ENCODE data around the gene LSAMP.

LSAMP gene

DNA sequence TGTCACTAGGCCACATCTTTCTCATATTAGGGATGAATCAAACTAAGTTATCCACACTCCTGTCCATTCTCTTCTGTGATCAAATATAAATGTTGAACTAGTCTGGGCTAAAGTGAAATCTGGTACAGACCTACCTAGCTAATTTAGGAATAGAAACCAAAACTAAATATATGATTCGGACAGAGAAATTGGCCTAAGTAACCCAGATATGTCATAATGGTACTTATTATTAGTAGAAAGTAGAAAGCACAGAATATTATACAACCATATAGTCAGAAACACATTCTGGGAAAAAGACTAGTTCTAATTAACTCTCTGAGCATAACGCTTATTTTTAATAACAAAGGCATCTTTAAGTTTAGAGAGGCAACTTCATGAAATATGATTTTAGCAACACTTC, 389.0 kb downstream of the LSAMP start:
- H3K27ac ChIP-seq (ENCODE audit: low read depth, low read length), result no peak overlapping the region
- no peaks in the 10 kb centered on the region for H3K9me3 ChIP-seq (ENCODE audit: control insufficient read depth, insufficient read depth, low read depth, low read length)
- peaks cover 20% of the 10 kb centered on the region for H3K4me1 ChIP-seq (ENCODE audit: control insufficient read depth, insufficient read depth, low read length)
- H3K4me3 ChIP-seq (ENCODE audit: low read depth, low read length), result no peak overlapping the region
- no peaks in the 10 kb centered on the region for H3K27me3 ChIP-seq (ENCODE audit: control insufficient read depth, insufficient read depth, low read length)
- H3K9ac ChIP-seq (ENCODE audit: low read length), result no peak overlapping the region
- H3K36me3 ChIP-seq (ENCODE audit: control insufficient read depth, insufficient read depth, low read length), result no peaks in the 10 kb centered on the region

DNA sequence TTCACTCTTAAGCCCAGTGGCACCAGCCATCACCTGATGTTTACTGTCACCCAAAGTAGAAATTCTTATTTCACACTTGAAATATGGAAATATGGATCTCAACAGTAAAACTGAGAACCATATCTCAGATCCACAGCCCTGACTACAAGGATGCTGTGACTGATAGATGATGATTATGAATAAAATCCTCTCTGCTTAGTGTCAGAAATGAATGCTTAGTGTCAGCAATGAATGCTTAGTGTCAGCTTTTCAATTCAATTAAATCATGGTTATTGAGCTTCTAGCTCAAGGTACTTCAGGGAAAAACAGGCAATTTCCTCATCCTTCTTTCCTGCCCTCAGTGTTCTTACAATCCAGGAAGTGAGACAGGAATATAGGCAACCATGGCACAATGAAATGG, 392.3 kb downstream of the LSAMP start:
- peaks cover 15% of the 10 kb centered on the region; the same call in 1 of the 2 replicates for H3K4me1 ChIP-seq (ENCODE audit: control insufficient read depth, insufficient read depth, low read length)

DNA sequence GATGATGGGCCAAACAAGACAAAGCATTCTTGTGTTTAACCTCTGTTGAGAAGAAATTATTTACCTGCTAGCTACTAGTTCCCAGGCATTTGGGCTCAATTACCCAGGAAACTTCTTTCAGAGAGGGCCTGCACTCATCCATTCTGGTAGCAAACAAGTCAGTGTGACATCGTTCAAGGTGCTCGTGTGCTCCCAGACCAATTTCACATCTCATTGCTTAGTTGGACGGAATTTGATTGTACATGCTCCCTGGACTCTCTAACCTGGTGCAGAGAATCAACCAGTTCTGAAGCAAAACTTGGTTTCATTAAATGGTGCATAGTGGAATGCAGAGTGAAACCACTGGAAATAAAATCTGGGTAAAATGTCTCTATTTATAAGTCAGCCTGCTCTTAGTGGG, 392.7 kb downstream of the LSAMP start:
- Histone ChIP-seq H3K27ac (ENCODE audit: low read depth, low read length) (no peak overlapping the region), H3K9ac (ENCODE audit: low read length) (no peak overlapping the region), H3K36me3 (ENCODE audit: control insufficient read depth, insufficient read depth, low read length) (no peaks in the 10 kb centered on the region), H3K27me3 (ENCODE audit: control insufficient read depth, insufficient read depth, low read length) (no peaks in the 10 kb centered on the region), H3K4me3 (ENCODE audit: low read depth, low read length) (no peak overlapping the region), H3K4me1 (ENCODE audit: control insufficient read depth, insufficient read depth, low read length) (peaks cover 14% of the 10 kb centered on the region; the same call in 1 of the 2 replicates), H3K9me3 (ENCODE audit: control insufficient read depth, insufficient read depth, low read depth, low read length) (no peaks in the 10 kb centered on the region)

More for the DNA sequence above, 392.3 kb downstream of the LSAMP start:
- no peaks in the 10 kb centered on the region for H3K9me3 ChIP-seq (ENCODE audit: control insufficient read depth, insufficient read depth, low read depth, low read length)
- no peaks in the 10 kb centered on the region for H3K27me3 ChIP-seq (ENCODE audit: control insufficient read depth, insufficient read depth, low read length)
- no peaks in the 10 kb centered on the region for H3K36me3 ChIP-seq (ENCODE audit: control insufficient read depth, insufficient read depth, low read length)
- no peak overlapping the region for H3K9ac ChIP-seq (ENCODE audit: low read length)
- no peak overlapping the region for H3K4me3 ChIP-seq (ENCODE audit: low read depth, low read length)
- no peak overlapping the region for H3K27ac ChIP-seq (ENCODE audit: low read depth, low read length)

DNA sequence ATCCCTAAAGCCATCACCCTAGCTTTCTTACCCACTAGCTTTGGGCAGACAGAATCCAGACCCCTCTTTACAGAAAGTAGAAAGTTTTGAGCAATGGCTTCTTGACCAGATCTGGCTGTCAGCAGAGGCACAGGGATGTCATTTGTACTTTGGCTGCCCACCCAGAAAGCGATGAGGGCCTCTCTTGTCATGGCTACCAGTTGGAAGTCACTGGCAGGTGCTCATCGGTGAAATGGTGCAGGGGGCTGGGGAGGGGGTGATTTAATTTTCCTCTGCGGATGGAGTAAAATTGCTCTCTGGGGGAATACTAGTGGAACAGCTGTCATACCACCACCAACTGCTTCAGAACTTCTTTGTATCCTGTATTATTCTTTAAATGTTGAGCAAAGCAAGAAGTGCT, 393.7 kb downstream of the LSAMP start:
- no peak overlapping the region for H3K27ac ChIP-seq (ENCODE audit: low read depth, low read length)

DNA sequence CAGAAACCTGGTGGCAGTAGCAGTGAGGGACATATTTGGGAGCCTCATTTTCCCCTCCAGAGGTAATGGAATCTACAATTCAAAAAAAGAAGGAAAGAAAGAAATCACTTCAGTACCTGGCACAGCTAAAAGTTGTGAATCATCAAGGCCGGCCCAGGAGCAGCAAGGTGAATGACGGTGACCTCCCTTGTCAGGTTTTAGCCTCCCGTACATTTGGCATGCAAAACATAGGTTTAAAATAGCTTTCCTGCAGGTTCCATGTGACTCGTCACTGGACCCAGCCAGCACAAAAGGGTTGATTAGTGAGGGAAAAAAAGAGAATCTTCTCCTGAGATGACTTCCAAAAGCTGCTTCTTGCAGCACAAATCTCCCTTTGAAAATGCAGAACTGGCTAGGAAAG, 394.2 kb downstream of the LSAMP start:
- no peaks in the 10 kb centered on the region for H3K36me3 ChIP-seq (ENCODE audit: control insufficient read depth, insufficient read depth, low read length)
- H3K27me3 ChIP-seq (ENCODE audit: control insufficient read depth, insufficient read depth, low read length), result no peaks in the 10 kb centered on the region
- no peaks in the 10 kb centered on the region for H3K9me3 ChIP-seq (ENCODE audit: control insufficient read depth, insufficient read depth, low read depth, low read length)
- H3K4me3 ChIP-seq (ENCODE audit: low read depth, low read length), result no peak overlapping the region
- peaks cover 14% of the 10 kb centered on the region; the same call in 1 of the 2 replicates for H3K4me1 ChIP-seq (ENCODE audit: control insufficient read depth, insufficient read depth, low read length)
- H3K9ac ChIP-seq (ENCODE audit: low read length), result no peak overlapping the region
- no peak overlapping the region for H3K27ac ChIP-seq (ENCODE audit: low read depth, low read length)

More for the DNA sequence above, 393.7 kb downstream of the LSAMP start:
- Histone ChIP-seq H3K4me1 (ENCODE audit: control insufficient read depth, insufficient read depth, low read length) (peaks cover 14% of the 10 kb centered on the region; the same call in 1 of the 2 replicates), H3K9me3 (ENCODE audit: control insufficient read depth, insufficient read depth, low read depth, low read length) (no peaks in the 10 kb centered on the region), H3K4me3 (ENCODE audit: low read depth, low read length) (no peak overlapping the region), H3K9ac (ENCODE audit: low read length) (no peak overlapping the region), H3K27me3 (ENCODE audit: control insufficient read depth, insufficient read depth, low read length) (no peaks in the 10 kb centered on the region), H3K36me3 (ENCODE audit: control insufficient read depth, insufficient read depth, low read length) (no peaks in the 10 kb centered on the region)

DNA sequence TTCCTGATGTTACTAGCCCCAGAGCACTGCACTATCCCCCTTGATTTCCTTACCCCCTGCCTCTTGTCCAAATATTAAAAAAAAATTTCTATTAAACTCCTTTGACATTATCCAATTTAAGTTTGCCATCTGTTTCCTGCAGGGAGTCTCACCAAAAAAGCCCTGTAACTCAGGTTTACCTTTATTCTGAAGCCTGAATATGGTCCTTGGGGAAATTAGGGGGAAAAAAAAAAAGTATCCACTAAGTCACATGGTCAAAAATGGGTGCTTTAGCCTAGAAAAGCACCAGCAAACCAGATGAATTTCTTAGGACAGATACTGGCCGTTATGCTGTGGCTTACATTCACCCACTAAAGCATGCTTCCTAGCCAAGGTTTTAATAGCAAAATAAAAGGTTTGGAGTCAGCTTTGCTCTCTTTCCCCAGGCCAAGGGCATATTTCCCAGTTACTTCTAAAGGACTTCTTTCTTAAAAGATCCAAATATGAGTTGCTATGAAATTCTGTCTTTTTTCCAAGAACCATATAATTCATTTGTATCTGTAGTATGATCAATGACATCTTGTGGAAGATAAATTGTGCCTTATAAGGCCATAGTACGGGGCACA, 394.9 kb downstream of the LSAMP start:
- Histone ChIP-seq H3K4me3 (ENCODE audit: low read depth, low read length) (no peak overlapping the region), H3K9ac (ENCODE audit: low read length) (no peak overlapping the region)

DNA sequence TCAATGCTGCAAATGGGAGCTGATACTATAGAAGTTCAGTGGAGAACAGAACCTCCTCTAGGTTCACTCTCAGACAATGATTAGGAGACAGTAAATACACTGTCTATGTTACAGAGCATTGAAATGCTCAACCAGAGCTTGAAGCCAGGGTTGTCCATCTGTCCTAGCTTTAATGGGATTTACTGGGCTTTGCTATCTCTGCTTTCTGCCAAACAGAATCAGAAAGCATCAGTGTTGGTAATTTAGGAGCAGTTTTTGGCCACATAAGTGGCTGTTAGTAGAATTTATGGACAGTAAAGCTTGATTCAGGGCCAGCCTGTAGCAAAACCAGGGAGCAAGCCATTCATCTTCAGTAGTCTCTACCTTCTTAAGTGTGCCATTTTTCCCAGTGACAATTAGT, 396.3 kb downstream of the LSAMP start:
- H3K27ac ChIP-seq (ENCODE audit: low read depth, low read length), result no peak overlapping the region
- H3K9me3 ChIP-seq (ENCODE audit: control insufficient read depth, insufficient read depth, low read depth, low read length), result no peaks in the 10 kb centered on the region
- peaks cover 14% of the 10 kb centered on the region; the same call in 1 of the 2 replicates for H3K4me1 ChIP-seq (ENCODE audit: control insufficient read depth, insufficient read depth, low read length)
- H3K36me3 ChIP-seq (ENCODE audit: control insufficient read depth, insufficient read depth, low read length), result no peaks in the 10 kb centered on the region
- H3K9ac ChIP-seq (ENCODE audit: low read length), result no peak overlapping the region
- H3K4me3 ChIP-seq (ENCODE audit: low read depth, low read length), result no peak overlapping the region
- H3K27me3 ChIP-seq (ENCODE audit: control insufficient read depth, insufficient read depth, low read length), result no peaks in the 10 kb centered on the region

More for the DNA sequence above, 394.9 kb downstream of the LSAMP start:
- Histone ChIP-seq H3K36me3 (ENCODE audit: control insufficient read depth, insufficient read depth, low read length) (no peaks in the 10 kb centered on the region), H3K27ac (ENCODE audit: low read depth, low read length) (no peak overlapping the region), H3K9me3 (ENCODE audit: control insufficient read depth, insufficient read depth, low read depth, low read length) (no peaks in the 10 kb centered on the region), H3K4me1 (ENCODE audit: control insufficient read depth, insufficient read depth, low read length) (peaks cover 14% of the 10 kb centered on the region; the same call in 1 of the 2 replicates), H3K27me3 (ENCODE audit: control insufficient read depth, insufficient read depth, low read length) (no peaks in the 10 kb centered on the region)

DNA sequence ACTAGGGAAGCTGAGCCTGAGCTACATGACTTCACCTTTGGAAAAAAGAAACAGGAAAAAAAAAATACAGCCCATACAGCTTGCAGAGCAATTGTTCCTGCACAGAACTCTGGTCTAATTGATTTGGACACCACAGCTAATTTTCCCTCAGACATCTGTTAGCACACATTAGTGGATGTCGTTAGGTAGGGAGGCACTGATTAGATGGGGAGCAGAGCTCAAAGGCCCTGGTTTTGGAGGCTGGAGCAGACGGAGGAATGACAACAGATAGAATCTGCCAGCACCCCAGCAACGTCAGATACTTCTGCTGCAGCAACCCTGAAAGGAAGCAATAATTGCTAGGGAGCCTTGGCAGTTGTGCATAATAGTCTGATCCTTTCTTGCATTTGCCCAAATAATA, 398.9 kb downstream of the LSAMP start:
- Histone ChIP-seq H3K36me3 (ENCODE audit: control insufficient read depth, insufficient read depth, low read length) (no peaks in the 10 kb centered on the region), H3K27me3 (ENCODE audit: control insufficient read depth, insufficient read depth, low read length) (no peaks in the 10 kb centered on the region), H3K27ac (ENCODE audit: low read depth, low read length) (no peak overlapping the region), H3K9ac (ENCODE audit: low read length) (no peak overlapping the region), H3K4me3 (ENCODE audit: low read depth, low read length) (no peak overlapping the region), H3K9me3 (ENCODE audit: control insufficient read depth, insufficient read depth, low read depth, low read length) (no peaks in the 10 kb centered on the region), H3K4me1 (ENCODE audit: control insufficient read depth, insufficient read depth, low read length) (peaks cover 11% of the 10 kb centered on the region; the same call in 1 of the 2 replicates)

DNA sequence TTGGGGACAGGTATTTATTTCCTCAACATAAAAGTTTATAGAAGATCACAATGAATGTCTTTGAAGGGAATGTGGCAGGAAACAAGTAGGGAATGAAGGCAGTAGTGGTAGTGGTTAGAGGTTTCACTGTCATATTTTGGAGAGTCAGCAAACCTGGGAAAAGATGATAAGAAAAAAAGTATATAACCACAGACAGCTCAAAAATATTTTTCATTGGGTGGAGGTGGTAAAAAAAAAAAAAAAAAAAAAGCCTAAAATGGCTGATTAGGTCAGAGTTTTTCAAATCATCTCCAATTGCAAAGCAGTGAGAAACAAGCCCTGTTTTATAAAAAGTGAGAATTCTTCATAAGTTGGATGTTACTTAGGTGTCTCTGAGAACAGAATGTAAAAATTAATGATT, 400.0 kb downstream of the LSAMP start:
- Histone ChIP-seq H3K4me3 (ENCODE audit: low read depth, low read length) (no peak overlapping the region), H3K27me3 (ENCODE audit: control insufficient read depth, insufficient read depth, low read length) (no peaks in the 10 kb centered on the region), H3K9ac (ENCODE audit: low read length) (no peak overlapping the region), H3K9me3 (ENCODE audit: control insufficient read depth, insufficient read depth, low read depth, low read length) (no peaks in the 10 kb centered on the region), H3K27ac (ENCODE audit: low read depth, low read length) (no peak overlapping the region), H3K4me1 (ENCODE audit: control insufficient read depth, insufficient read depth, low read length) (peaks cover 1% of the 10 kb centered on the region; the same call in 1 of the 2 replicates), H3K36me3 (ENCODE audit: control insufficient read depth, insufficient read depth, low read length) (no peaks in the 10 kb centered on the region)

DNA sequence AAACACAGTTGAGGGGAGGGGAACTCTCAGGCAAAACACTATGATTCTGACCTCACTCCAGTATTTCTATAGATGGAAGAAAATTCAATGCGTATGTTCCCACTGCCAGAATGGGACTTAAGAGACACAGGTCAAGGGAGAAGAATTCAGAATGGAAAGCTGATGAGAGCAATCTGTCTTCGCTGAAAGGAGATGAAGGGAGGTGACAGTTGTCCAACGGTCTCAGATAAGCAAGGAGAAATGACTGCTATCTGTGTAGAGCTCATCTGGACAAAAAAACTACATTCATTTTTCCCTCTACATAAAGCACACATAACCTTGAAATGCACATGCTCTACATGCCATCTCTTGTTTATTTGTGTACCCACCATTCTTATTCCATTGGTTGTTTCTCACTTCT, 405.1 kb downstream of the LSAMP start:
- Histone ChIP-seq H3K36me3 (ENCODE audit: control insufficient read depth, insufficient read depth, low read length) (no peaks in the 10 kb centered on the region), H3K27me3 (ENCODE audit: control insufficient read depth, insufficient read depth, low read length) (no peaks in the 10 kb centered on the region), H3K9ac (ENCODE audit: low read length) (no peak overlapping the region), H3K27ac (ENCODE audit: low read depth, low read length) (no peak overlapping the region), H3K4me1 (ENCODE audit: control insufficient read depth, insufficient read depth, low read length) (no peaks in the 10 kb centered on the region), H3K4me3 (ENCODE audit: low read depth, low read length) (no peak overlapping the region), H3K9me3 (ENCODE audit: control insufficient read depth, insufficient read depth, low read depth, low read length) (no peaks in the 10 kb centered on the region)

DNA sequence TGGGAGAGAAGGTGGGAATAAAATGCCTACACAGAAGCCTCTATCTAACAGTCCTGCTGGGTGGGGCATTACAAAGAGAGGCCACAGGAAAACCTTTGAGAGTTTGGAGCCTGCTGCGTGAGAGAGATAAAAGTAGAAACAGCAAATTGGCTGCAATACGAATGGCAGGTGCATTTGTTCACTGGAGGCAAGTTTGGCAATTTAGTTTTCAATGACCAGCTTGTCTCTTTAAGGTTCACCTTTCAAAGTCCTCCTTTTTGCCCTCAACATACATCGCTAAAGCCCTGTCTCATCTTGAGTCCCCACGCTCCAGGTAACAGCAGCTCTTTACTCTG, 405.7 kb downstream of the LSAMP start:
- H3K9me3 ChIP-seq (ENCODE audit: control insufficient read depth, insufficient read depth, low read depth, low read length), result no peaks in the 10 kb centered on the region
- no peak overlapping the region for H3K27ac ChIP-seq (ENCODE audit: low read depth, low read length)
- peaks cover 2% of the 10 kb centered on the region; the same call in 1 of the 2 replicates for H3K4me1 ChIP-seq (ENCODE audit: control insufficient read depth, insufficient read depth, low read length)
- no peaks in the 10 kb centered on the region for H3K27me3 ChIP-seq (ENCODE audit: control insufficient read depth, insufficient read depth, low read length)
- no peak overlapping the region for H3K4me3 ChIP-seq (ENCODE audit: low read depth, low read length)
- no peak overlapping the region for H3K9ac ChIP-seq (ENCODE audit: low read length)
- no peaks in the 10 kb centered on the region for H3K36me3 ChIP-seq (ENCODE audit: control insufficient read depth, insufficient read depth, low read length)

Measured in HUES6 (cell line).